ENCODE results near the gene MLPH. TPM values are rescaled to one million over a fixed set of nuclear protein-coding genes. Genes with fewer than 3 reads are reported as not detected.
A peak's percentile ranks its signal among the peaks of the same experiment; 100 is the strongest.

Gene MLPH
- total and polyA plus RNA-seq, 9 of the 15 experiments (the other 6 are each of a cell fraction or from before 2014, with no cell fraction given), result 0.22 TPM; not detected in 8

DNA sequence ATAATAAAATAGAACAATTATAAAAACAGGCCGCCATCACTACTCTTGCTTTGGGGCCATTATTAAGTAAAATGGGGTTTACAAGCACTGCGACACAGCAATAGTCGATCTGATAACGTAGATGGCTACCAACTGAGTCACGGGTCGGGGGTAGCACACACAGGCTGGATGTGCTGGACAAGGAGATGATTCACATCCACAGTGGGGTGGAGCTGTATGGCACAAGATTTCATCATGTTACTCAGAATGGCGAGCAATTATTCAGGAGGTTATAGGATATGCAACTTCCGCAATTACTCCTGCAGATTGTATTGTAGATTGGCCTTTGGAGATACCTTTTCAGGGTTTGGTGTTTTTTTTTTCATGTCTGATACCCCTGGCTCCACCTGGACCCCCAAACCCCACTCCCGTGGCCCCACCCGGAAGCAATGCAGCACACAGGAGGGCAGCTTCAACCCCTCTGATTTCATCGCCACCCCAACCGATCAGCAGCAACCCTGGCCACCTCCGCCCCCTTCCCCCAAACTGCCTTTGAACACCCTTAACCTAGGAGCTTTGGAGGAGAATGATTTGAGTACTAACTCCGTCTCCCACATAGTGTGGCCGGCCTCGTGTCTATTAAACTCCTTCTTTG is 21.4 kb upstream of the MLPH start (continued):
- TF ChIP-seq, protein P1, sequence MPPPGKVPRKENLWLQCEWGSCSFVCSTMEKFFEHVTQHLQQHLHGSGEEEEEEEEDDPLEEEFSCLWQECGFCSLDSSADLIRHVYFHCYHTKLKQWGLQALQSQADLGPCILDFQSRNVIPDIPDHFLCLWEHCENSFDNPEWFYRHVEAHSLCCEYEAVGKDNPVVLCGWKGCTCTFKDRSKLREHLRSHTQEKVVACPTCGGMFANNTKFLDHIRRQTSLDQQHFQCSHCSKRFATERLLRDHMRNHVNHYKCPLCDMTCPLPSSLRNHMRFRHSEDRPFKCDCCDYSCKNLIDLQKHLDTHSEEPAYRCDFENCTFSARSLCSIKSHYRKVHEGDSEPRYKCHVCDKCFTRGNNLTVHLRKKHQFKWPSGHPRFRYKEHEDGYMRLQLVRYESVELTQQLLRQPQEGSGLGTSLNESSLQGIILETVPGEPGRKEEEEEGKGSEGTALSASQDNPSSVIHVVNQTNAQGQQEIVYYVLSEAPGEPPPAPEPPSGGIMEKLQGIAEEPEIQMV (tag; conservative IDR thresholded peaks at IDR 0.05; ENCODE audit: low read depth), result no peak
- TF ChIP-seq ZNF165 (CRISPR knock-in tag; IDR thresholded peaks at IDR 0.05; ENCODE audit: borderline replicate concordance) (no peak), NFYB (IDR thresholded peaks at IDR 0.05; ENCODE audit: extremely low read depth, insufficient read length) (no peak), FOXK1 (CRISPR knock-in tag; IDR thresholded peaks at IDR 0.05; ENCODE audit: borderline replicate concordance) (no peak), NR1H2 (CRISPR knock-in tag; IDR thresholded peaks at IDR 0.05) (no peak), EP400 (IDR thresholded peaks at IDR 0.05) (peak; percentile 48; the same call in 1 of the 2 replicates), MECOM (CRISPR knock-in tag; IDR thresholded peaks at IDR 0.05) (no peak), FOXA3 (CRISPR knock-in tag; conservative IDR thresholded peaks at IDR 0.05 in 1 of 2, IDR thresholded peaks at IDR 0.05 in 1 of 2) (no peak), PYGO2 (tag; IDR thresholded peaks at IDR 0.05) (no peak), PHF8 (IDR thresholded peaks at IDR 0.05; ENCODE audit: borderline replicate concordance, low read length) (no peak), SMARCA4 (IDR thresholded peaks at IDR 0.05) (peak; percentile 82; the same call in 1 of the 2 replicates), ZNF584 (CRISPR knock-in tag; IDR thresholded peaks at IDR 0.05; ENCODE audit: low read depth) (peak; percentile 26; the same call in 1 of the 2 replicates), HLTF (IDR thresholded peaks at IDR 0.05) (no peak), JUN (IDR thresholded peaks at IDR 0.05; ENCODE audit: borderline replicate concordance, low read depth, low read length) (peak; percentile 92), JUN (CRISPR knock-in tag; IDR thresholded peaks at IDR 0.05; ENCODE audit: borderline replicate concordance) (no peak), HNRNPUL1 (IDR thresholded peaks at IDR 0.05; ENCODE audit: low read length) (no peak)
- TF ChIP-seq, protein P2, sequence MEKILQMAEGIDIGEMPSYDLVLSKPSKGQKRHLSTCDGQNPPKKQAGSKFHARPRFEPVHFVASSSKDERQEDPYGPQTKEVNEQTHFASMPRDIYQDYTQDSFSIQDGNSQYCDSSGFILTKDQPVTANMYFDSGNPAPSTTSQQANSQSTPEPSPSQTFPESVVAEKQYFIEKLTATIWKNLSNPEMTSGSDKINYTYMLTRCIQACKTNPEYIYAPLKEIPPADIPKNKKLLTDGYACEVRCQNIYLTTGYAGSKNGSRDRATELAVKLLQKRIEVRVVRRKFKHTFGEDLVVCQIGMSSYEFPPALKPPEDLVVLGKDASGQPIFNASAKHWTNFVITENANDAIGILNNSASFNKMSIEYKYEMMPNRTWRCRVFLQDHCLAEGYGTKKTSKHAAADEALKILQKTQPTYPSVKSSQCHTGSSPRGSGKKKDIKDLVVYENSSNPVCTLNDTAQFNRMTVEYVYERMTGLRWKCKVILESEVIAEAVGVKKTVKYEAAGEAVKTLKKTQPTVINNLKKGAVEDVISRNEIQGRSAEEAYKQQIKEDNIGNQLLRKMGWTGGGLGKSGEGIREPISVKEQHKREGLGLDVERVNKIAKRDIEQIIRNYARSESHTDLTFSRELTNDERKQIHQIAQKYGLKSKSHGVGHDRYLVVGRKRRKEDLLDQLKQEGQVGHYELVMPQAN (IDR thresholded peaks at IDR 0.05; ENCODE audit: borderline replicate concordance), result no peak
- TF ChIP-seq, protein P3, sequence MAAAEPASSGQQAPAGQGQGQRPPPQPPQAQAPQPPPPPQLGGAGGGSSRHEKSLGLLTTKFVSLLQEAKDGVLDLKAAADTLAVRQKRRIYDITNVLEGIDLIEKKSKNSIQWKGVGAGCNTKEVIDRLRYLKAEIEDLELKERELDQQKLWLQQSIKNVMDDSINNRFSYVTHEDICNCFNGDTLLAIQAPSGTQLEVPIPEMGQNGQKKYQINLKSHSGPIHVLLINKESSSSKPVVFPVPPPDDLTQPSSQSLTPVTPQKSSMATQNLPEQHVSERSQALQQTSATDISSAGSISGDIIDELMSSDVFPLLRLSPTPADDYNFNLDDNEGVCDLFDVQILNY (CRISPR knock-in tag; IDR thresholded peaks at IDR 0.05), result no peak
- TF ChIP-seq, protein P4, sequence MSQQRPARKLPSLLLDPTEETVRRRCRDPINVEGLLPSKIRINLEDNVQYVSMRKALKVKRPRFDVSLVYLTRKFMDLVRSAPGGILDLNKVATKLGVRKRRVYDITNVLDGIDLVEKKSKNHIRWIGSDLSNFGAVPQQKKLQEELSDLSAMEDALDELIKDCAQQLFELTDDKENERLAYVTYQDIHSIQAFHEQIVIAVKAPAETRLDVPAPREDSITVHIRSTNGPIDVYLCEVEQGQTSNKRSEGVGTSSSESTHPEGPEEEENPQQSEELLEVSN (IDR thresholded peaks at IDR 0.05; ENCODE audit: borderline replicate concordance in 1 of 2, extremely low read depth in 1 of 2, insufficient read depth in 1 of 2, insufficient read length in 1 of 2, low read depth in 1 of 2, low read length in 1 of 2, poor library complexity in 1 of 2, severe bottlenecking in 1 of 2), result no peak
- TF ChIP-seq, protein P5, sequence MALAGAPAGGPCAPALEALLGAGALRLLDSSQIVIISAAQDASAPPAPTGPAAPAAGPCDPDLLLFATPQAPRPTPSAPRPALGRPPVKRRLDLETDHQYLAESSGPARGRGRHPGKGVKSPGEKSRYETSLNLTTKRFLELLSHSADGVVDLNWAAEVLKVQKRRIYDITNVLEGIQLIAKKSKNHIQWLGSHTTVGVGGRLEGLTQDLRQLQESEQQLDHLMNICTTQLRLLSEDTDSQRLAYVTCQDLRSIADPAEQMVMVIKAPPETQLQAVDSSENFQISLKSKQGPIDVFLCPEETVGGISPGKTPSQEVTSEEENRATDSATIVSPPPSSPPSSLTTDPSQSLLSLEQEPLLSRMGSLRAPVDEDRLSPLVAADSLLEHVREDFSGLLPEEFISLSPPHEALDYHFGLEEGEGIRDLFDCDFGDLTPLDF (CRISPR knock-in tag; IDR thresholded peaks at IDR 0.05), result no peak

Data from K562 (cell line).